A673 (cell line): ENCODE results near the gene GTPBP1. TPM values are rescaled to one million over a fixed set of nuclear protein-coding genes. Genes with fewer than 3 reads are reported as not detected.

ENCODE experiments used
- BruUV-seq: library from RNA; stranded (reverse); fragments of 400-500 nt; replicated peaks from 2 replicates; lab custom pipeline; 2021; lab: Mats Ljungman, UMichigan
- CTCF ChIA-PET: fragments of 300-600 bp; sonication (Branson Sonifier 250); formaldehyde crosslinking; loops from one replicate; lab custom pipeline; 2022; ENCODE audit warnings: antibody characterized with exemption; lab: Charles Lee
- POLR2A ChIA-PET: fragments of 300-600 bp; sonication (Branson Sonifier 250); formaldehyde crosslinking; loops from one replicate; lab custom pipeline; 2022; ENCODE audit warnings: antibody characterized with exemption; ENCODE audit not compliant: low non-redundant PET; lab: Charles Lee
- DNase-seq: peaks from one replicate; pipeline ENCODE4 v3.0.0-alpha.2; 2015; ENCODE audit warnings: low spot score
- H3K27ac ChIP-seq: fragments of 200-600 bp; sonication (generic); 2 replicates; pipeline ENCODE4 v1.5.1; 2016; ENCODE audit warnings: mixed run types, low read depth, mild to moderate bottlenecking, mixed read lengths, antibody characterized with exemption, low read length; ENCODE audit not compliant: poor library complexity, severe bottlenecking
- H3K27me3 ChIP-seq: fragments of 200-600 bp; sonication (generic); replicated peaks from 2 replicates; pipeline ENCODE4 v1.6.1; 2017; ENCODE audit warnings: mixed run types, low read depth, mild to moderate bottlenecking, mixed read lengths, antibody characterized with exemption, low read length; ENCODE audit not compliant: insufficient read depth, poor library complexity
- H3K36me3 ChIP-seq: fragments of 200-600 bp; sonication (generic); 2 replicates; pipeline ENCODE4 v1.6.1; 2016; ENCODE audit warnings: mixed run types, mild to moderate bottlenecking, mixed read lengths, antibody characterized with exemption, low read length; ENCODE audit not compliant: insufficient read depth, poor library complexity, severe bottlenecking
- H3K4me1 ChIP-seq: fragments of 200-600 bp; sonication (generic); 2 replicates; pipeline ENCODE4 v1.6.1; 2017; ENCODE audit warnings: mixed run types, mild to moderate bottlenecking, mixed read lengths, antibody characterized with exemption, low read length; ENCODE audit not compliant: insufficient read depth, poor library complexity, severe bottlenecking
- H3K4me3 ChIP-seq: fragments of 200-600 bp; sonication (generic); 2 replicates; pipeline ENCODE4 v1.5.1; 2016; ENCODE audit warnings: low read depth, mixed run types, mild to moderate bottlenecking, mixed read lengths, low read length; ENCODE audit not compliant: poor library complexity, severe bottlenecking
- H3K9me3 ChIP-seq: fragments of 200-600 bp; sonication (generic); 2 replicates; pipeline ENCODE4 v1.6.1; 2016; ENCODE audit warnings: mixed run types, low read depth, mild to moderate bottlenecking, mixed read lengths, antibody characterized with exemption, low read length; ENCODE audit not compliant: poor library complexity, severe bottlenecking
- CTCF ChIP-seq: fragments of 300-800, 200-600 bp; sonication (generic); conservative IDR thresholded peaks from 2 replicates; pipeline ENCODE4 v1.5.1; 2017; ENCODE audit warnings: low read depth, mild to moderate bottlenecking, antibody characterized with exemption, low read length, moderate library complexity, mixed read lengths
- EZH2 ChIP-seq: fragments of 200-600 bp; sonication (generic); IDR thresholded peaks from 2 replicates; pipeline ENCODE4 v1.6.1; 2017; ENCODE audit warnings: borderline replicate concordance, low read depth, mild to moderate bottlenecking, mixed read lengths, antibody characterized with exemption, low read length; ENCODE audit not compliant: poor library complexity, severe bottlenecking
- intact Hi-C: fragments of 100-400 bp; cut with micrococcal nuclease; formaldehyde crosslinking; loops from one replicate; pipeline ENCODE4 v1.10.0; 2022; ENCODE audit not compliant: unreplicated experiment
- total RNA-seq: library from RNA; stranded (reverse); gene quantifications from 2 replicates; pipeline ENCODE4 v1.2.3, GENCODE V29; 2021

GTPBP1 gene
- total RNA-seq, 1 experiment from 2014 or later, result 88.2 TPM

- Histone ChIP-seq H3K4me3 (no peak overlapping the region), H3K36me3 (peaks cover 100% of the 10 kb centered on the region), H3K27me3 (no peaks in the 10 kb centered on the region), H3K9me3 (no peaks in the 10 kb centered on the region), H3K27ac (no peak overlapping the region), H3K4me1 (no peaks in the 10 kb centered on the region)
- POLR2A ChIA-PET, result no interaction called here
- no peak for DNase-seq
- TF ChIP-seq EZH2 (no peak), CTCF (no peak)
- no TSS peak for BruUV-seq
- CTCF ChIA-PET, result interaction anchor here (0.7 kb wide), 1 partner anchor 1953 kb away, joined by 3 read pairs; no protein-coding TSS in a partner anchor
- intact Hi-C loops, result no loop called here
Observed at GRCh38 chr22:38741576-38741975, 35.8 kb downstream of the GTPBP1 start.

GRCh38 chr22:38742176-38742942, 36.6 kb downstream of the GTPBP1 start:
- Histone ChIP-seq H3K9me3 (no peaks in the 10 kb centered on the region), H3K27me3 (no peaks in the 10 kb centered on the region), H3K27ac (no peak overlapping the region), H3K4me3 (no peak overlapping the region), H3K36me3 (peaks cover 99% of the 10 kb centered on the region), H3K4me1 (no peaks in the 10 kb centered on the region)
- ChIA-PET POLR2A (no interaction called here), CTCF (interaction anchor here (0.6 to 0.7 kb wide), 3 partner anchors 8 to 1952 kb away, joined by 3 read pairs; no protein-coding TSS in a partner anchor)
- DNase-seq, result no peak
- TF ChIP-seq CTCF, result no peak
- TF ChIP-seq EZH2, result no peak
- intact Hi-C loops, result no loop called here
- TSS peak; percentile 13 for BruUV-seq

- Histone ChIP-seq H3K9me3 (no peaks in the 10 kb centered on the region), H3K27me3 (no peaks in the 10 kb centered on the region), H3K4me1 (no peaks in the 10 kb centered on the region), H3K4me3 (no peak overlapping the region), H3K36me3 (peaks cover 98% of the 10 kb centered on the region), H3K27ac (no peak overlapping the region)
- intact Hi-C loops, result no loop called here
- ChIA-PET CTCF (no interaction called here), POLR2A (no interaction called here)
- TF ChIP-seq CTCF (no peak), EZH2 (no peak)
- no TSS peak for BruUV-seq
- no peak for DNase-seq
Observed at GRCh38 chr22:38744981-38745380, 39.2 kb downstream of the GTPBP1 start.
